ENCODE data around the gene PDAP1.

The PDAP1 gene

GRCh38 chr7:99424932-99425730, 16.7 kb upstream of the PDAP1 start:
- DNase-seq, result no peak

- no peak for DNase-seq
Observed at GRCh38 chr7:99422625-99423024, 14.2 kb upstream of the PDAP1 start.

GRCh38 chr7:99422186-99422585, 13.8 kb upstream of the PDAP1 start:
- peak; percentile 46 for DNase-seq

- DNase-seq, result no peak
Observed at GRCh38 chr7:99420986-99421385, 12.6 kb upstream of the PDAP1 start.

GRCh38 chr7:99420213-99420612, 11.8 kb upstream of the PDAP1 start:
- no peak for DNase-seq

- no peak for DNase-seq
Observed at GRCh38 chr7:99419323-99420021, 11.1 kb upstream of the PDAP1 start.

GRCh38 chr7:99418260-99418659, 9.9 kb upstream of the PDAP1 start:
- DNase-seq, result no peak

- DNase-seq, result peak; percentile 79
Observed at GRCh38 chr7:99415513-99416127, 7.2 kb upstream of the PDAP1 start.

- DNase-seq, result no peak
Observed at GRCh38 chr7:99410635-99411034, 2.2 kb upstream of the PDAP1 start.

GRCh38 chr7:99409806-99410205, 1.4 kb upstream of the PDAP1 start:
- DNase-seq, result no peak

GRCh38 chr7:99409192-99409572, 785 bp upstream of the PDAP1 start:
- no peak for DNase-seq

GRCh38 chr7:99407872-99408378, 472 bp downstream of the PDAP1 start:
- DNase-seq, result peak; percentile 73

GRCh38 chr7:99406557-99406956, 1.8 kb downstream of the PDAP1 start:
- no peak for DNase-seq

- DNase-seq, result no peak
Observed at GRCh38 chr7:99404977-99405320, 3.4 kb downstream of the PDAP1 start.

GRCh38 chr7:99404235-99404976, 4.0 kb downstream of the PDAP1 start:
- DNase-seq, result no peak

GRCh38 chr7:99403764-99404163, 4.6 kb downstream of the PDAP1 start:
- no peak for DNase-seq

- no peak for DNase-seq
Observed at GRCh38 chr7:99402854-99403253, 5.5 kb downstream of the PDAP1 start.

GRCh38 chr7:99399597-99399996, 8.8 kb downstream of the PDAP1 start:
- no peak for DNase-seq

GRCh38 chr7:99398891-99399445, 9.4 kb downstream of the PDAP1 start:
- no peak for DNase-seq

GRCh38 chr7:99397297-99397983, 11.0 kb downstream of the PDAP1 start:
- no peak for DNase-seq

GRCh38 chr7:99396418-99397296, 11.7 kb downstream of the PDAP1 start:
- no peak for DNase-seq
